T1000 (cell line): ENCODE results near the gene PHC1.
"Not testable (repeated sequence)": the region's sequence is repeated elsewhere in the genome, so short reads cannot be mapped to it uniquely, and the experiment has no call there.

Experiments
- DNase-seq: peaks from one replicate; lab custom pipeline; 2025; ENCODE audit warnings: mixed read lengths; lab: John Stamatoyannopoulos, UW

PHC1 gene

DNA sequence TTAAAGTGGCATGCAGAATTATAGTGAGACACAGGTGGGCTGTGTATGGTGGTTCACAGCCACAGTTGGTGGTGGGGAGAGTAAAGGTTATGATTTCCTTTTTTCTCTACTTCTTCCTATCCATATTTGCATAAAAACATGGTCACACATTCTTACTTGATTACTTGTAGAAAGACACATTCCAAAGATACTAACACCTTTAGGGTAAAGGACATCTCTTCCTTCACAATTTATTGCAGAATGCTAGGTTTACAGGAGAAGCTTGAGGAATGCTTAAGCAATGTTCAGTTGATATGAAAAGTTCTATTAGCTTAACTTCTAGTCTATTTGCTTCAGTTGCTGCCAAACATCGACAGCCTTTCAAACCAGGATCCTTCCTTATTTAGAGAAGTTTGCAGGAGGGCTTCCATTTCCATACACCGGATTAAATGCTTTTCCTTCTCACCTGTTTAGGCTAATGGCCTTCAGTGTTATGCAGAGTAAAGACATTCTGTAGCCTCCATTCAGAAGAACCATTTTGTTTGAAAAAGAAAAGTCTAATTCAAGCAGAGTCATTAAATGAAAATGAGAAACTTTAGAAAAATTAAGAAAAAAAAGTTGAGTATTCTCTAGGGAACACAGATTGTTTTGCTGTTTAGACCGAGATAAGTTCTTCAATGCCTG is 2.6 kb upstream of the PHC1 start:
- DNase-seq, result no peak

DNA sequence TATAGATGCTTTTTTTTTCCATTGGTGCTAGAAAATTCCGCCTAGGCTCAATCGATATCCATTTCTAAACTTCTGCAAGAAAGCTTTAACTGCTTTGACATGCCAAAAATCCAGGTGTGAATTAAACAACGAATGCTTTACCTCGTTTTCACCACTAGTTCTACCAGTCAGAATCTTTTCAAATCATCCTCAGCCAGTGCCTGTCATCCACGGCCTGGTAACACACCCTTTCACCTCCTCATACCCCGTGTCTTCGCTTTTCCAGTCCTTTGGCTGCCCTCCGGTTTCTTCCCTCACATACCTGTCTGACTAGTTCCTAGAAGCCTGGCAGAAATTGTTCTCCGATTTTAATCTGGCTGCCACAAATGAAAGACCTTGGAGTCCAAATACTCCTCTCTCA is 1.4 kb upstream of the PHC1 start:
- no peak for DNase-seq

- DNase-seq, result no peak
Observed at GRCh38 chr12:8913702-8914032, 642 bp upstream of the PHC1 start.

- peak; percentile 46 for DNase-seq
Observed at GRCh38 chr12:8914716-8915526, 612 bp downstream of the PHC1 start.

GRCh38 chr12:8916154-8916553 is 1.8 kb downstream of the PHC1 start:
- no peak for DNase-seq

DNA sequence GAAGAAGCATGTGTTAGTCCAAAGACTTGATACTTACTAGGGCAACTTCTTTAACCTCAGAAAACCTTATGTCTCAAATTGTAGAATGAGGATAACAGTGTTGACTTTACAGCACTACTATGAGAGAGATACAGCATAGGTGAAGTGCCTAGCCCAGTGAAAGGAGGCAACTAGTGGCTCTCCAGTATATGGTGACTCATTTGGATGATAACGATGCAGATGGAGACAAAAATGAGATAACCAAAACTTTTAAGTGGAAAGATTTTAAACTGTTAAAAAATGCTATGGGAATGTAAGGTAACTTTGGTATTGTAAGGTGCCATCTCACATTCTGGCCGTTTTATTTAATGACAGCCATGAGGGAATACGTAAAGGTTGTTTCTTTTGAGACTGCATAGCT is 2.7 kb downstream of the PHC1 start:
- no peak for DNase-seq

- no peak for DNase-seq
Observed at GRCh38 chr12:8917751-8918150, 3.4 kb downstream of the PHC1 start.

- DNase-seq, result not testable (repeated sequence)
Observed at GRCh38 chr12:8919643-8920042, 5.3 kb downstream of the PHC1 start.

DNA sequence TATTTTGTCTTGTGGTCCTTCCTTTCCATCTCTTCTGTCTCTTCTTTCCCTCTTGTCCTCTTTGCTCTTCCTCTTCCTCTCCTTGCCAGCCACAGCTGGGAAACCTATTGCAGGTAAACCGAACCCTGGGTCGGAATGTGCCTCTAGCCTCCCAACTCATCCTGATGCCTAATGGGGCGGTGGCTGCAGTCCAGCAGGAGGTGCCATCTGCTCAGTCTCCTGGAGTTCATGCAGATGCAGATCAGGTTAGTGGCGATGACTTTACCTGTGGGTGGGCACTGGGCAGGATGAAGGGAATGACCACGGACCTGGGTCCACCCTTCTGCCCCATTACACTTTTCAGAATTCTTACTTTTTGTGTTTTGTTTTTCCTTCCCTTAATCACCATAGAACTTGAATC is 8.2 kb downstream of the PHC1 start:
- DNase-seq, result no peak

DNA sequence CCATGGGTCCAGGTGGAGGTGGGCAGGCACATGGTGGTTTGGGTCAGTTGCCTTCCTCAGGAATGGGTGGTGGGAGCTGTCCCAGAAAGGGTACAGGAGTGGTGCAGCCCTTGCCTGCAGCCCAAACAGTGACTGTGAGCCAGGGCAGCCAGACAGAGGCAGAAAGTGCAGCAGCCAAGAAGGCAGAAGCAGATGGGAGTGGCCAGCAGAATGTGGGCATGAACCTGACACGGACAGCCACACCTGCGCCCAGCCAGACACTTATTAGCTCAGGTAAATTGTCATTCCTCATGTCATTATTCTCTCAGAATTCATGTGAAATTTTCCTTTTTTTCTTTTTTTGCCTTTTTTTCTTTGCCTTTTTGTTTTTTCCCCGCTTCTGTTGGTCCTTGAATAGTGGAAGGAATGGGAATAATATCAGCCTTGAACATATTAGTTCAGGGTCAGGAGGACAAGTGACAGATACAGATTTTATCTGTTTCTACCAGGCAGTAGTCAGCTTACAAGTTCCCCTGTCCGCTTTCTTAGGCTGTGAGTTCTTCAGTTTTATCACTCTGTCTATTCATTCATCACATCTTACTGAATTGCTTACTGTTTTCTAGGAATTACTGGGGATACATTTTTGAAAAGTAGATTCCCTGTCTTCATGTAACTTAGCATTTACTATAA is 16.5 kb downstream of the PHC1 start:
- DNase-seq, result not testable (repeated sequence)

- not testable (repeated sequence) for DNase-seq
Observed at GRCh38 chr12:8932464-8932863, 18.2 kb downstream of the PHC1 start.

GRCh38 chr12:8934080-8934479 is 19.8 kb downstream of the PHC1 start:
- not testable (repeated sequence) for DNase-seq

GRCh38 chr12:8936735-8937134 is 22.4 kb downstream of the PHC1 start:
- no peak for DNase-seq

GRCh38 chr12:8937842-8938442 is 23.6 kb downstream of the PHC1 start:
- not testable (repeated sequence) for DNase-seq

- no peak for DNase-seq
Observed at GRCh38 chr12:8941691-8942478, 27.6 kb downstream of the PHC1 start.

GRCh38 chr12:8943565-8944186 is 29.4 kb downstream of the PHC1 start:
- no peak for DNase-seq

DNA sequence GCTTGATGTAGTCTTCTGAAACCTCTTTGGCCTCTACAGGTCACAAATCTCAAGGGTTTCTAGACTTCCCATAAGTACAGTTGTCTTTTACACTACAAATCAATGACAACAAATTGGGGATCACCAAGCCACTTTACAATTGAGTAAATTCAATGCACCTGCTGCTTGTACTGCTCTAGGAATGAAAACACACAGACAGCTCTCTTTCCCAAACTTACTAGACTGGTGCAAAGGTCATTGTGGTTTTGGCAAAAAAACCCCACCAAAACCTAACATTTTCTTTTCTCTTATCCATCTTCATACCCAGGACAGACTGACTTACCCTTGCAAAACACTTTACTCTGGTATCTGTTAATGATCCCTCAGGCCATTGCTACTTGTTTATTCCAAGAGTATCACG is 32.4 kb downstream of the PHC1 start:
- no peak for DNase-seq

GRCh38 chr12:8947737-8948136 is 33.4 kb downstream of the PHC1 start:
- DNase-seq, result no peak

GRCh38 chr12:8948701-8949341 is 34.5 kb downstream of the PHC1 start:
- no peak for DNase-seq

GRCh38 chr12:8949342-8950220 is 35.3 kb downstream of the PHC1 start, which contains the start of gene M6PR:
Gene M6PR, minus strand, starts transcription at chr12:8949645. Its CDS starts 3,241 bp downstream, at chr12:8946404.
- peak; percentile 93 for DNase-seq
